Skin epidermis (tissue), 12 donors: ENCODE results near the gene RASL12.
"Not testable (repeated sequence)": the region's sequence is repeated elsewhere in the genome, so short reads cannot be mapped to it uniquely, and the experiment has no call there.

ENCODE experiments used
- H3K27ac ChIP-seq, 21 experiments: fragments of 200-600 bp; sonication (generic) in 11 of 21; one replicate each; pipeline ENCODE4 v1.5.0; 2020; ENCODE audit warnings: mild to moderate bottlenecking in 3 of 21, inconsistent platforms in 2 of 21, moderate library complexity in 2 of 21
- H3K4me3 ChIP-seq, 7 experiments: fragments of 200-600 bp; sonication (generic) in 2 of 7; one replicate each; pipeline ENCODE4 v1.5.0; 2020; ENCODE audit warnings: inconsistent platforms in 2 of 7, mild to moderate bottlenecking in 2 of 7, moderate library complexity in 1 of 7

The RASL12 gene, protein sequence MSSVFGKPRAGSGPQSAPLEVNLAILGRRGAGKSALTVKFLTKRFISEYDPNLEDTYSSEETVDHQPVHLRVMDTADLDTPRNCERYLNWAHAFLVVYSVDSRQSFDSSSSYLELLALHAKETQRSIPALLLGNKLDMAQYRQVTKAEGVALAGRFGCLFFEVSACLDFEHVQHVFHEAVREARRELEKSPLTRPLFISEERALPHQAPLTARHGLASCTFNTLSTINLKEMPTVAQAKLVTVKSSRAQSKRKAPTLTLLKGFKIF

DNA sequence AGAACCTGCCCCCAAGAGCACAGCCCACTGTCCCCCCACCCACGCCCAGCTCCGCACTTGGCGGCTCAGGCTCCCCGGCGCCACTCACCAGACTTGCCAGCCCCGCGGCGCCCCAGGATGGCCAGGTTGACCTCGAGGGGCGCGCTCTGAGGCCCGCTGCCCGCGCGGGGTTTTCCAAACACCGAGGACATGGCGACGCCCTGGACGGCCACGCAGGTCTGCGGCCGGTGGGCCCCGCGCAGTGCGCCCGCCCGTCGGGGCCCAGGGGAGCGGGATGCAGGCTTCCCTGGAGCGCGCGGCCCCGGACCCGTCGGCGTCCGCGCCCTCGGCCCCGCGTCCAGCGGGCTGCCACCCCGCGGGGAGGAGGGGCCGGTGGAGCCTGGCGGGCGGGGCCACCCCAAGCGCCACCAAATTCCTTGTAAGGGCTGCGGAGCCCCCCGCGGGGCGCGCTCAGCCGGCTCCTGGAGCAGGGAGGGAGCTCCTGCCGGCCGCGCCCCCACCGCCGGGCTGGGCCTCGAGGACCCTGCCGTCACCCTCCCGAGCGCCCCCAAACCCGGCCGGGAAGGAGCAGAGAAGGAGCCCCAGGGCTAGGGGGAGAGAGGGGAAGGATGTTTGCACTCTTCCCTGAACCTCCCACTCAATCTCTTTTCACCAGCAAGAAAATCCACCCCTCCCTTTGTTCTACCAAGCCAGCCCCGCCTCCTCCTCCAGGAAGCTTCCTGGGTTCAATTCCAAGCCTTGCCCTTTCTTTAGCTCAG, at the start of gene RASL12:
TSS of gene RASL12 (minus strand) at position 347 of the 758 bp plus-strand sequence. CDS start at position 191, 156 bp downstream.
- H3K27ac ChIP-seq: peak within 1 kb of the TSS in 20 of 21 experiments; percentile 7 to 87 (median 72)
- H3K4me3 ChIP-seq: peak within 1 kb of the TSS; percentile 7 to 46 (median 29)

DNA sequence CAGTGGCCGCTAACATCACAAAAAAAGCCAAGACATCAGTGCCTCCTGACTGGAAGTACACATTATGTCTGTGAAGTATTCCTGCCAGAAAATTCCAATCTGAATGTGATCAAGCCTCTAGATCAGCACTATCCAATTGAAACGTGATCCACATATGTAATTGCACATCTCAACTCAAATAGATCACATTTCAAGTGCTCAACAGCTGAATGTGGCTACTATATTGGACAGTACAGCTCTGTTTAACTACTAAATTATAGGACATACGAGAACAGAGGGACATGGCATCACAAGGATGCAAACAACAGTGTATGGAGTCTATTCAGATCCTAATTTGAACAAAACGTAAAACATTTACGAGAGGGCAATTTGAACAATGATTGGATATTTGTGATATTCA, 47.8 kb upstream of the RASL12 start:
- no peak overlapping the region for H3K27ac ChIP-seq
- no peak overlapping the region for H3K4me3 ChIP-seq

DNA sequence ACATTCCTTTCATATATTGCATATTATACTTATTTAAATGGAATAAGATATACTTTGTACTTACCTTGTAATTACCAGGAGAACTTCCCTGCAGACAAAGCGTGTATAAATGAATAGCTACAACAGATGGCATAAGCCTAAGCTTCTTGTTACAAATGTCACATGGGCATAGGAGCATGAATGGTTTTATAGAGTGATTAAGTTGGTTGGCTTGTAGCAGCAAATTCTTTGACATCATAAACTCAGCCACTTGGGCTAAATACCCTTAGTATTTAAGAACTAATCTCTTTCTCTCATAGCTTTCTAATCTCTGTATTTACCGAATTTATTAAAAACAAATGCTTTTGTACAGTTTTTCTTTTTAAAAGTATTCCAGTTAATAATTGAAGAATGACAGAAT, 47.3 kb upstream of the RASL12 start, which contains the start of gene UBAP1L:
TSS of gene UBAP1L (minus strand) at position 115 of the 400 bp plus-strand sequence. CDS start 8,985 bp downstream, outside the sequence.
- no peak within 1 kb of the TSS for H3K4me3 ChIP-seq
- H3K27ac ChIP-seq: no peak within 1 kb of the TSS

DNA sequence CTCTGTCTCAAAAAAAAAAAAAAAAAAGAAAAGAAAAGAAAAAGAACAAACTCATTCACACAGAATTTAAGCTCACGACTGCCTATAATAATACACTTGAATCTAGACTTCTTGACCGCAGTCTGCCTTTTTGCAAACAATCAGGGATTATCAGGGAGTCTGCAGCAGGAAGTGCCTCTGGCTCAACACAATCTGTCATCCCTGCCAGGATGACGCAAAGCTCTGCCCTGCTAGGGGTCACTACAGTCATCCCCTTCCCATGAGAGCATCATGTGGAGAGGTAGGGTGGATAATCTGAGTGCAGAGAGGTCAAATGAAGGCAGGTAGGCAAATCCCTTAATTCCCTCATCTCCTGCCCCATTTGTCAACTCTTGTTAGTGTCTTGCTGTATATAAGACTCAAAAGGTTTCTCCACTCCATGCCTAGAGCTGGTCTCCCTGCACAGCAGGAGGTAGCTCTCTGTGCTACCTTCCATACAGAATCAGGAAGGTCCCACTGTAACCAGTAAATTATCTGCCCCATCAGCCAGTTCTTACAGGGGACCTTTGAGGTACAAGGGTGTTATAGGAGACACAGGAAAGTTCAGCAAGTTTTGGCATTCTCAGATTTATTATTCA, 43.0 kb upstream of the RASL12 start:
- no peak overlapping the region for H3K4me3 ChIP-seq
- H3K27ac ChIP-seq: no peak overlapping the region

DNA sequence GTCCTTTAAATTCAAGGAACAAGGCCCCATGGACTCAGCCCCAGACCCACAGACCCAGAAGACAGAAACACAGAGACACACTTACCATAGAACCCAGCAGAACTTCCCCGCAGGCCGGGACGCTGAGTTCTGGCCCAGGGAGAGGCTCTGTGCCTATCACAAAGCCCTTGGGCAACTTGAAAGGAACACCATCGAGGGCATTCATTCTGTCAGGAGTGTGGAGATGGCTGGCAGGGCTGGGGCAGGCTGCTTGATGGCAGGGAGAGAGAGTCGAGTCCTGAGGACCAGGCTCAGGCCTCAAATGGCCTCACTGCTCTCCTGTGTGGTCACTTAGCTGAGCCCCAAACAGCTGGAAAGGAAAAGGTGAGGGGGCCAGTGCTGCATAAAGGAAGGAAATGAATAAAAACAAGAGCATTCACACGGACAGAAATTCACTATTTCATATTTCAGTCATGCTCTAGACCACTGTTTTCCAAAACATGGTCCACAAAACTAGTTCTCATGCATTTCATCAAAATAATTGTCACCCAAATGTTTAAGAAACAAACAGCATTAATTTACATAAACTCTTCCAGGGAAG, 38.3 kb upstream of the RASL12 start:
- H3K27ac ChIP-seq: no peak overlapping the region
- no peak overlapping the region for H3K4me3 ChIP-seq

DNA sequence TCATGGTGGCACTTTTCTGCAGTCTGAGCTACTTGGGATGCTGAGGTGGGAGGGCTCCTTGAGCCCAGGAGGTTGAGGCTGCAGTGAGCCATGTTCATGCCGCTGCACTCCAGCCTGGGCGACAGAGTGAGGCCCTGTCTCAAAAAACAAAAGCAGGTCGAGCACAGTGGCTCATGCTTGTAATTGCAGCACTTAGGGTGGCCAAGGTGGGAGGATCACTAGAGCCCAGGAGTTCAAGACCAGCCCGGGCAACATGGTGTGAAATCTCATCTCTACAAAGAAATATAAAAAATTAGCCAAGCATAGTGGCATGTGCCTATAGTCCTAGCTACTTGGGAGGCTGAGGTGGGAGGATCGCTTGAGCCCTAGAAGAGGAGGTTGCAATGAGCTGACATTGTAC, 37.2 kb upstream of the RASL12 start:
- Histone ChIP-seq H3K27ac (no peak overlapping the region), H3K4me3 (no peak overlapping the region)

DNA sequence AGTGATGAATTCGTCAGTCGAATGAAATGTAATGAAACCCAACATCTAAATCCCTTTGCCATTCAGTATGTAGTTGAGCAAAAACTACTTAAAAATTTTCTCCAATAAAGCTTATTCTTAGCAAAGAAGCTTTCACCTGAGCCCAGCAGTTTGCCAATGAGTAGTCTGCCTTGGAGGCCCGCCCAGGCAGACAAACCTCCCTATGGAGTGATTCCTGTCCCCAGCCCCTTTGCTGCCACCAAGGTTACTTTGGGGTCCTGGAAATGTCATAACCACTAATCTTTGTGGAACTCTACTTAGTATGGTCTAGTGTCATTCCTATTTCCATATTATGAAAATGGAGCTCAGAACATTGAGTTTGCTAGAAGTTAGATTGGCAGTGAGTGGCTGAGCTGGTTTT, 35.1 kb upstream of the RASL12 start:
- H3K27ac ChIP-seq: no peak overlapping the region
- H3K4me3 ChIP-seq: no peak overlapping the region

DNA sequence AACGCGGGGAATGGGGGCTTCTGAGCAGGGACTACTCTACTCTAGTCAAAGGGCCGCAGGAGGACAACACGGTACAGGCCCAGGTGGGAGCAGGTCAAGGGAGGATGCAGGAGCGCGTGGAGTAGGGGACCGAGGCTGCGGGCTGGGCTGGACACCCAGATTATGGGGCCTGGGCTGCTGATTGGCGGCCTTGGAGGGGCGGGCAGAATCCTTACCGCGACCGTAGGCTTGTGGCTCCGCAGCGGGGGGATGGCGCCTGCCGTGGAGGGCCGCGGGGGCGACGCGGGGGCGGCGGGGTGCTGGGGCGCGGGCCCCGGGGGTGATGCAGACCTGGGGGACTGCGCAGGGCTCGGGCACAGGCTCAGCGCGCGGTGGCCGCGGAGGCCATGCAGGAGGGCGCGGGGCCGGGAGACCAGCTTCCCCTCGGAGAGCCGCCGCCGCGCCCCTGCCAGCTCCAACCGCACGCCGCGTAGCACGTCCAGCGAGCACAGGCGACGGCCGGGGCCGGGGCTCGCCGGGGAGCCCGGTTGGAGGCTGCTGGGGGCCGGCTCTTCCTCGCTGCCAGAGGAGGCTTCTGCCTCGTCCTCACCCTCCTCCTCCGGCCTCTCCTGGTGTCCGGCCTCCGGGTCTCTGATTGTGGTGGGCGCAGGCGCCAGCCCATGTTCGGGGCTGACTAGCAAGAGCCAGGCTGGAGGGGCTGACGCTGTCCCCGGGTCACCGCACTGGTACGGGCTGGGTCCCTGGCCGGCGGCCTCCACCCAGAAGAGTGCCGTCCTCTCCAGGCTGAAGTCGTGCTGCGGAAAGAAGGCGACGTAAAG, 34.3 kb upstream of the RASL12 start:
- no peak overlapping the region for H3K27ac ChIP-seq
- no peak overlapping the region for H3K4me3 ChIP-seq

DNA sequence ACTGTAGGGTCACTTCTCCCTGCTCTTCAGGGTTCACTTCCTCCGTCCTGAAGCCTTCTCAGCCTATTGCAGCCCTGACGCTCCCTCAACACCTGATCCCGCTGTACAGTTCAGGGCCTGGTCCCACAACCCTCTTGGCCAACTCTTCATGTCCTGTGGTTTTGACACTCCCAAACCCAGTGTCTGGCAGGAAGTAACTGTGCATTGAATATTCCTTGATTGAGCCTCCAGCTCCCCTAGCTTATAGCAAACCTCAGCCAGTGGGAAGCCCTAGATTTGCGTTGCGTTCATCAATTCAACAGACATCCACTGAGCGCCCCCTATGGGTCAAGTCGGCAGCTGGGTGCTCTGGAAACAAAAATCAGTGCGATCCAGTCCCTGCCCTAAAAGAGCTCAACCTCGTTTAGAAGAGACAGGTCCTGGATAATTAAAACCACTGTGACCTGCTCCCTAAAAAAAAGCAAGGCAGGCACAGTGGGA, 33.7 kb upstream of the RASL12 start:
- no peak overlapping the region for H3K27ac ChIP-seq
- no peak overlapping the region for H3K4me3 ChIP-seq

DNA sequence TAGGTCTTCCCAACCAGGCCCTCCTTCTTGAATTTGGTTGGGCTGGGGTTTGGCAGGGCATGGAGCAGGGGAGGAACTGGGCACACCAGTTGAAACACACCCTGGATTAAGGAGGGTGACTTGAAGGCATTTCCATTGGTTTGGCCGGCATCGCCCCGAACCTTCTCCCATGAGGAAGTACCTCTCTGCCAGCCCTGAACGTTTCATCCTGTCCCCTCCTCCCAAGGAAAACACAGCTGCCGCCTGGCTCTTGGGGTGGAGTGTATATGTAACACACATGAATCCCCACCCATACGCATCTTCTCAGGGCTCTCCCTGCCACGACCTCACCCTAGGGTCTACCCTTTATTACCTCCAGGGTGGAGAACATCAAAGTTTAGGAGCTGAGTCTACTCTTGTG, 32.7 kb upstream of the RASL12 start:
- Histone ChIP-seq H3K4me3 (no peak overlapping the region), H3K27ac (peak overlapping the region in 2 of 21 experiments; percentile 17 to 39)

DNA sequence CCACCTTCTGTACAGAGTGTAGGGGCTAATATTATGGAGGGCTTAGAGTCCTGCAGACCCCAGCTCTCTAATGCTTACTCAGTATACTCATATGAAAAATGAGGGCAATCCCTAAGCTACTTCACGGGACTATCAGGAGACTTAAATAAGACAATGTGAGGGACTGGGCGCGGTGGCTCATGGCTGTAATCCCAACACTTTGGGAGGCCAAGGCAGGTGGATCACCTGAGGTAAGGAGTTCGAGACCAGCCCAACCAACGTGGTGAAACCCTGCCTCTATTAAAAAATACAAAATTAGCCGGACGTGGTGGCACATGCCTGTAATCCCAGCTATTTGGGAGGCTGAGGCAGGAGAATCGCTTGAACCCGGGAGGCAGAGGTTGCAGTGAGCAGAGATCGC, 32.0 kb upstream of the RASL12 start:
- not testable (repeated sequence) for H3K4me3 ChIP-seq, H3K27ac ChIP-seq

DNA sequence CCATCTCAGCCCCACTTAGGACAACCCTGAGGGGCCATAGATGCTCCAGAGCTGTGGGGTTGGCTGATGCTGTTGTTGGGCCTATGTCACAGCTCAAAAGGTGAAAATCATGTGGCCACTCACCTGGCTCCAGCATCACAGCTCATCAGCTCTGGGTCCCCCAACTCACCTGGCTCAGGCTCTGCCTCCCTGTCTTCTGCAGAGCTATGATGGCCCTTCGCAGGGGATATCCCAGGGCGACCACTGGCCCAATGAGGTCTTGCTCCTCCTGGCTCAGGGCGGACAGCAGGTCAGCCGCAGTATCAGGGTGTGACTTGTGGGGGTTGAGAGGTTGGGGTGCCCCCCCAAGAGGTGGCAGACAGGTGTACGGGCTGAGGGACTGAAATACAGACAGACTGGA, 31.5 kb upstream of the RASL12 start:
- Histone ChIP-seq H3K27ac (no peak overlapping the region), H3K4me3 (no peak overlapping the region)

DNA sequence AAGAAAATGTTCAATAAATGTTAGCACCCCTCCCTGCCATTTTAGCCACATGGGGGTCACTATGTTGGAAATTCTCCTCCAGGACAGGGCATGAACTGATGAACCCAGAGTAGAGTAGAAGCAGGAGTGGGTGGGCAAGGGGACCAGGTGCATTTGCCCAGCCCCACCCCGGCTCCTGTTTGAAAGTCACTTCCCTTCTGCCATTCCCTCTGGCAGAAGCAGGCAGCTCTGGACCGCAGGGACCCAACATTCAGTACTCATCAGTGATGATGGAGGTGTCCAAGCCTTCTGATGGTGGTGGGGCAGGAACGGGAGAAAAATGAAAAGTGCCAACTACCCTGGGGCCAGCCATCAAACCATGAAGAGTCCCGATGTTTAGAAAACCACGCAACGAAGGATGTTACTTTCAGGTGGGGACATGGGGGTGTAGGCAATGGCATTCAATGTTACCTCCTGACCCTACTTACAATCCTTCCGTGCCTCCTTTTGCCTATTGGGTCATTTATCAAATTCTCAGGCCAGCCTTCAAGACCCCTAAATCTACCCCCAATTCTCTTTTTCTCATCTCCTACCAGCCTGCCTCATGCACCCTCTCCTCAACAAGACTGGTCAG, 30.0 kb upstream of the RASL12 start:
- H3K4me3 ChIP-seq: no peak overlapping the region
- H3K27ac ChIP-seq: no peak overlapping the region

DNA sequence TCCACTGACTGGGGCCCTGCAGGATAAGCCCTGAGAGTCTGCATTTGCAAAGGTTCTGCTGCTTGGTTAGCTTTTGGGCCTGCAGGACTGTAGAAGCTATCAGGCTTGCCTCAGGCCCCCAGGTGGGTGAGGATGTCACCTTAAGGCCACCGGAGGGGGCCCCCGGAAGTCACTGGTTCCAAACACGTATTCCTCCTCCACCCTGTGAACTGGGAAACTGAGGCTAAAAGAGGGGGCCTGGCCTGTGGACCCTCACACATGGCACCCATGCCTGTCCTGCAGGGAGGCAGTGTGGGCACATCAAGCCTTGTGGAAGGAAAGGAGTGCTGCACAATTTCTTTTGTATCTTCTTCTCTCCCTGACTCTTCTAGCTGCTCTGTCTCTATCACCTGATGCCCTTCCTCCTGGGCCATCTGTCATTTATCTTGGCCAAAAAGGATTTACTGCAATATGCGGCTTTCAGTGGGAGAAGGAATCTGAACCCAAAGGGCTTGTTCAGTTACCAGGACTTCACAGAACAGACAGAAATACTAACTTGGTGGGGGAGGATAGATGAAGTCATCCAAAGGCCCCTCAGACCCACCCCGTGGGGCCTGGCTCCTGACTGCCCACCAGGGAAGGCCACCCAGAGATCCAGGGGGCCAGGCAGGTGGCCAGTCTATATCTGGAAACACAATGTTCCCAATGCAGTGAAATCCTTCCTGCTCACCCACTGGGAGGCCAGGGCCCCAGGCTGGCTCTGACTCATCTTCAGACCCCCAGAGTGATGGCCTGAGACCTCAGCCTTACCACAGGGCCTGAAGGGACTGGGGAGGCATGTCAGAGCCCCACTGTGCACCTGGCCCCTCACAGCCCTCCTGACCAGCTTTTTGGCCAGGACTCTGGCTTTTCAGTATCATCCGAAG, 28.9 kb upstream of the RASL12 start:
- Histone ChIP-seq H3K27ac (no peak overlapping the region), H3K4me3 (no peak overlapping the region)

DNA sequence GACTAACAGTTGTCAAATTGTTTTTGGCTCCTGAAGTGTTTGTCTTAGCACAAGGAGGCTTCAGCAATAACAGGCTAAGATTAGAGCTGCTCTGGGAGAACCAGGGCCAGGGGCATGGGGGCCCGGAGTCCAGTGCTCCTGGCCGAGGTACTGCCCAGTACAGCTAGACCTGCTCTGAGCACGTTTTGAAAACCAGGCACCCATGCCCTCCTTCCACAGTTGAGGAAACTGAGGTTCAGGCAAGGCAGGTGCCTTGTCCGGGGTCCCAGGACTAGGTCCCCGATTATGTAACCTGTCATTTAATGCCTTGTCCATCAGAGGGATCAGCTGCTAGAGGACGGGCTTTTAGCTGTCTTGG, 27.9 kb upstream of the RASL12 start:
- H3K4me3 ChIP-seq: no peak overlapping the region
- H3K27ac ChIP-seq: no peak overlapping the region

DNA sequence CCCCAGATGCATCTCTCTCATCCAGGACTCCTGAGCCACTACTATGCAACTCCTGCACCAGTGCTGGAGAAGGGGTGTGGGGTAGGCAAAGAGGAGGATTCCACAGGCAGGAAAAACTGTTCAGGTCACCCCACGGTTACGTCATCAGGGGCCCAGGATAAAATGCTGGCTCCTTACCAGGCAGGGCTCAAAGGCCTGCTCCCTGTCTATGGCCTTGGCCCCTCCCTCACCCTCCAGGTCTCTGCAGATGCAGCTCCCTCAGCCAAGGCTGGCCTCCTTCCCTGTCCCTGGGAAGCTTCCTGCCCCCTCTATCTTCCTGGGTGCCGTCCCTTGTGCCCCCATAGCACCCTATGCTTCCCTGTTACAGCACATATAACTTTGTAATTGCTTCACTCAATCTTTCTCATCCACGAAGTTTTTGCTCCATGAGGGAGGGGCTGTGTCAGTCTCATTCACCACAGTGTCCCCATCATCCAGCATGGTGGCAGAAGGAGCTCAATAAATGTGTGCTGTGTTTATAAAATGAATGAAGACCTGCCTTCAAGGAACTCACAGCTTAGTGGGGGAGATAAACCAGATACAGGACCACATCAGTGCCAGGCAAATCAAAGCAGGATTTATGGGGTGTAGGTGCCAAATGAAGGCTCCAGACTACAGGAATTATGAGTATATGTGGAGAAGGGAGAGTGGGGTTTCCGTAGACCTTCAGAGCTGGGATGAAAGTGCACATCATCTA, 27.4 kb upstream of the RASL12 start:
- H3K4me3 ChIP-seq: no peak overlapping the region
- no peak overlapping the region for H3K27ac ChIP-seq

DNA sequence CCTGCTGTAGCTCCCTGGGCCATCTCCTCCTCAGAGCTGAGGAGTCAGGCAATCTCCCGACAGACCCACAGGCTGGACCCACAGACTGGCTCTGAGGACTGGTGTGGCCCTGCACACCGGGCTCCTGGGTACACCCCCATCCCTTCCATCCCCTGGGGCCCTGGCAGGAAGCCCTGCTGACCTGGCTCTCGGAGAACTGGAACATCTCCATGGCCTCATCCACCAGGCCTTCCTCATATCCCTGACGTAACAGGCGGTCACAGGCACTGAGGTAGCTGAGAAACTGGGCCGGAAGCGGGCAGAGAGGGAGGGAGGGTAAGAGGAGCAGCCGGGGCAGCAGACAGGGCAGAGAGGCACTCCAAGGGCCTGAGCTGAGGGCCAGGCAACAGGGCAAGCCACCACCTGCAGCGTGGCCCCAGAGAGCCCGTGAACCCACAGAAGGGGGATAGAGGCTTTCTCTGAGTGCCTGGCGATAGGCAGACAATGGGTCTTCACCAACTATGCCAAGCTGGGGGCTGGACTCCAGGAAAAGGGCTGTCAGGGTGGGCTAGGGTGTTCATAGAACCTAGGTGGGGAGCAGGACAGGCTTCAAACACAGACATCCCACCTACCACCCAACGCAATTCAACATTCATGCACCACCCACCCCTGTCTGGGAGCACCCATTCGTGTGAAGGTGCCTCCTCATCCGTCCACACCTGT, 26.7 kb upstream of the RASL12 start:
- no peak overlapping the region for H3K27ac ChIP-seq
- no peak overlapping the region for H3K4me3 ChIP-seq
